Measurements from ENCODE around the gene PRUNE2. TPM values are rescaled to one million over a fixed set of nuclear protein-coding genes. Genes with fewer than 3 reads are reported as not detected.

Gene PRUNE2
- total and polyA plus RNA-seq, 2 of the 13 experiments (the other 11 are each of a cell fraction or from before 2014, with no cell fraction given): 0.02 TPM; not detected in 1

- TF ChIP-seq, protein P1, sequence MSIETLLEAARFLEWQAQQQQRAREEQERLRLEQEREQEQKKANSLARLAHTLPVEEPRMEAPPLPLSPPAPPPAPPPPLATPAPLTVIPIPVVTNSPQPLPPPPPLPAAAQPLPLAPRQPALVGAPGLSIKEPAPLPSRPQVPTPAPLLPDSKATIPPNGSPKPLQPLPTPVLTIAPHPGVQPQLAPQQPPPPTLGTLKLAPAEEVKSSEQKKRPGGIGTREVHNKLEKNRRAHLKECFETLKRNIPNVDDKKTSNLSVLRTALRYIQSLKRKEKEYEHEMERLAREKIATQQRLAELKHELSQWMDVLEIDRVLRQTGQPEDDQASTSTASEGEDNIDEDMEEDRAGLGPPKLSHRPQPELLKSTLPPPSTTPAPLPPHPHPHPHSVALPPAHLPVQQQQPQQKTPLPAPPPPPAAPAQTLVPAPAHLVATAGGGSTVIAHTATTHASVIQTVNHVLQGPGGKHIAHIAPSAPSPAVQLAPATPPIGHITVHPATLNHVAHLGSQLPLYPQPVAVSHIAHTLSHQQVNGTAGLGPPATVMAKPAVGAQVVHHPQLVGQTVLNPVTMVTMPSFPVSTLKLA (IDR thresholded peaks at IDR 0.05): no peak
- TF ChIP-seq, protein P2, sequence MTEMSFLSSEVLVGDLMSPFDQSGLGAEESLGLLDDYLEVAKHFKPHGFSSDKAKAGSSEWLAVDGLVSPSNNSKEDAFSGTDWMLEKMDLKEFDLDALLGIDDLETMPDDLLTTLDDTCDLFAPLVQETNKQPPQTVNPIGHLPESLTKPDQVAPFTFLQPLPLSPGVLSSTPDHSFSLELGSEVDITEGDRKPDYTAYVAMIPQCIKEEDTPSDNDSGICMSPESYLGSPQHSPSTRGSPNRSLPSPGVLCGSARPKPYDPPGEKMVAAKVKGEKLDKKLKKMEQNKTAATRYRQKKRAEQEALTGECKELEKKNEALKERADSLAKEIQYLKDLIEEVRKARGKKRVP (CRISPR knock-in tag; IDR thresholded peaks at IDR 0.05): no peak
- TF ChIP-seq SNAPC2 (CRISPR knock-in tag; IDR thresholded peaks at IDR 0.05): no peak
- TF ChIP-seq, protein P3, sequence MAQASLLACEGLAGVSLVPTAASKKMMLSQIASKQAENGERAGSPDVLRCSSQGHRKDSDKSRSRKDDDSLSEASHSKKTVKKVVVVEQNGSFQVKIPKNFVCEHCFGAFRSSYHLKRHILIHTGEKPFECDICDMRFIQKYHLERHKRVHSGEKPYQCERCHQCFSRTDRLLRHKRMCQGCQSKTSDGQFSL (CRISPR knock-in tag; IDR thresholded peaks at IDR 0.05): no peak
- TF ChIP-seq PPARG (CRISPR knock-in tag; conservative IDR thresholded peaks at IDR 0.05): no peak
- TF ChIP-seq MAX (IDR thresholded peaks at IDR 0.05): no peak
- TF ChIP-seq ERF (CRISPR knock-in tag; IDR thresholded peaks at IDR 0.05): no peak
- TF ChIP-seq, protein P4, sequence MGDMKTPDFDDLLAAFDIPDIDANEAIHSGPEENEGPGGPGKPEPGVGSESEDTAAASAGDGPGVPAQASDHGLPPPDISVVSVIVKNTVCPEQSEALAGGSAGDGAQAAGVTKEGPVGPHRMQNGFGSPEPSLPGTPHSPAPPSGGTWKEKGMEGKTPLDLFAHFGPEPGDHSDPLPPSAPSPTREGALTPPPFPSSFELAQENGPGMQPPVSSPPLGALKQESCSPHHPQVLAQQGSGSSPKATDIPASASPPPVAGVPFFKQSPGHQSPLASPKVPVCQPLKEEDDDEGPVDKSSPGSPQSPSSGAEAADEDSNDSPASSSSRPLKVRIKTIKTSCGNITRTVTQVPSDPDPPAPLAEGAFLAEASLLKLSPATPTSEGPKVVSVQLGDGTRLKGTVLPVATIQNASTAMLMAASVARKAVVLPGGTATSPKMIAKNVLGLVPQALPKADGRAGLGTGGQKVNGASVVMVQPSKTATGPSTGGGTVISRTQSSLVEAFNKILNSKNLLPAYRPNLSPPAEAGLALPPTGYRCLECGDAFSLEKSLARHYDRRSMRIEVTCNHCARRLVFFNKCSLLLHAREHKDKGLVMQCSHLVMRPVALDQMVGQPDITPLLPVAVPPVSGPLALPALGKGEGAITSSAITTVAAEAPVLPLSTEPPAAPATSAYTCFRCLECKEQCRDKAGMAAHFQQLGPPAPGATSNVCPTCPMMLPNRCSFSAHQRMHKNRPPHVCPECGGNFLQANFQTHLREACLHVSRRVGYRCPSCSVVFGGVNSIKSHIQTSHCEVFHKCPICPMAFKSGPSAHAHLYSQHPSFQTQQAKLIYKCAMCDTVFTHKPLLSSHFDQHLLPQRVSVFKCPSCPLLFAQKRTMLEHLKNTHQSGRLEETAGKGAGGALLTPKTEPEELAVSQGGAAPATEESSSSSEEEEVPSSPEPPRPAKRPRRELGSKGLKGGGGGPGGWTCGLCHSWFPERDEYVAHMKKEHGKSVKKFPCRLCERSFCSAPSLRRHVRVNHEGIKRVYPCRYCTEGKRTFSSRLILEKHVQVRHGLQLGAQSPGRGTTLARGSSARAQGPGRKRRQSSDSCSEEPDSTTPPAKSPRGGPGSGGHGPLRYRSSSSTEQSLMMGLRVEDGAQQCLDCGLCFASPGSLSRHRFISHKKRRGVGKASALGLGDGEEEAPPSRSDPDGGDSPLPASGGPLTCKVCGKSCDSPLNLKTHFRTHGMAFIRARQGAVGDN (CRISPR knock-in tag; IDR thresholded peaks at IDR 0.05): no peak
- TF ChIP-seq ZBTB7A (CRISPR knock-in tag; IDR thresholded peaks at IDR 0.05): no peak
- TF ChIP-seq CC2D1A (CRISPR knock-in tag; IDR thresholded peaks at IDR 0.05): no peak
- TF ChIP-seq KLF12 (CRISPR knock-in tag; IDR thresholded peaks at IDR 0.05; ENCODE audit: borderline replicate concordance): no peak
Measured at GRCh38 chr9:76691517-76692313, 214.2 kb downstream of the PRUNE2 start (continued).

Data from HepG2 (cell line).